ENCODE results near the gene DST.

Gene DST

DNA sequence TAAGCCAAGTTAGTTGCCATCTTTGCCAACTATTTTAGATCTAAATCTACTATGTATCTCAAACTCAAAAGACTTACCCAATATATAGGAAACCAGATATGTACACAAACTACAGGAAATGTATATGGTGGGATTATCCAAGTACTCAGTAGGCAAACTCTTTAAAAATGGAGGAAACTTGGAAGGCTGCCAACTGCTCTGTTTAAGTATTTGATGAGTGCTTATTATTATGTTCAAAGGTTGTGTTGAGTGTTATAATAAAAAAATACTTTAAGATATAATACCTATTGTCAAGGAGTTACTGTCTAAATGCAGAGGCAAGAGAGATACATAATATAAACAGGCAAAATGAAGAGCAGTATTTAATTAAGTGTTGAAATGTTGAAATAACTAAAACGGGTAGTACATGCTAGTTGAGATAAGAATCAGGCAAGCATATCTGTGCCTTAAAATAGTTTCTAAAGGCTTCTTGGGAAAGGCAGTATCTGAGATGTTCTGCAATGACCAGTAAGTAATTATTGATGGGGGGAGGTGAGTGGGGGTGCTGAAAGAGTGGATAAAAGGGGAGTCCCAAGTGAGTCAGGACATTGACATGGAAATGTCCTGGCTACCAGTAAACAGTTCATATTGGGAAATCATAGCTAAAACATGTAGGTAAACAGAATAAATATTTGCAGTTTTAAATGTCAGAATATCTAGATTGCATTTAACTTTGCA is 6.5 kb upstream of the DST start:
- Histone ChIP-seq H3K4me3 (ENCODE audit: low read length, poor library complexity, severe bottlenecking) (no peak overlapping the region), H3F3A (ENCODE audit: low read depth) (no peaks in the 10 kb centered on the region), H3K27me3 (ENCODE audit: insufficient read depth, low read length, poor library complexity, severe bottlenecking) (no peaks in the 10 kb centered on the region), H3K36me3 (ENCODE audit: insufficient read depth, low read length) (peaks cover 40% of the 10 kb centered on the region; the same call in 1 of the 2 replicates), H3K4me2 (ENCODE audit: low read depth, low read length, poor library complexity, severe bottlenecking) (no peak overlapping the region), H3K4me1 (ENCODE audit: insufficient read depth, low read length, poor library complexity, severe bottlenecking) (peaks cover 4% of the 10 kb centered on the region), H3K9ac (ENCODE audit: low read depth, low read length, poor library complexity, severe bottlenecking) (no peak overlapping the region), H3K9me2 (replicated peaks; ENCODE audit: low read depth, low read length) (no peaks in the 10 kb centered on the region), H4K20me1 (ENCODE audit: insufficient read depth, low read length, poor library complexity, severe bottlenecking) (no peaks in the 10 kb centered on the region), H2AFZ (ENCODE audit: low read length) (no peak overlapping the region), H3K79me2 (ENCODE audit: insufficient read depth, low read length) (no peaks in the 10 kb centered on the region), H3K9me3 (ENCODE audit: insufficient read depth, low read depth, low read length) (no peaks in the 10 kb centered on the region)
- TF ChIP-seq, protein P1, sequence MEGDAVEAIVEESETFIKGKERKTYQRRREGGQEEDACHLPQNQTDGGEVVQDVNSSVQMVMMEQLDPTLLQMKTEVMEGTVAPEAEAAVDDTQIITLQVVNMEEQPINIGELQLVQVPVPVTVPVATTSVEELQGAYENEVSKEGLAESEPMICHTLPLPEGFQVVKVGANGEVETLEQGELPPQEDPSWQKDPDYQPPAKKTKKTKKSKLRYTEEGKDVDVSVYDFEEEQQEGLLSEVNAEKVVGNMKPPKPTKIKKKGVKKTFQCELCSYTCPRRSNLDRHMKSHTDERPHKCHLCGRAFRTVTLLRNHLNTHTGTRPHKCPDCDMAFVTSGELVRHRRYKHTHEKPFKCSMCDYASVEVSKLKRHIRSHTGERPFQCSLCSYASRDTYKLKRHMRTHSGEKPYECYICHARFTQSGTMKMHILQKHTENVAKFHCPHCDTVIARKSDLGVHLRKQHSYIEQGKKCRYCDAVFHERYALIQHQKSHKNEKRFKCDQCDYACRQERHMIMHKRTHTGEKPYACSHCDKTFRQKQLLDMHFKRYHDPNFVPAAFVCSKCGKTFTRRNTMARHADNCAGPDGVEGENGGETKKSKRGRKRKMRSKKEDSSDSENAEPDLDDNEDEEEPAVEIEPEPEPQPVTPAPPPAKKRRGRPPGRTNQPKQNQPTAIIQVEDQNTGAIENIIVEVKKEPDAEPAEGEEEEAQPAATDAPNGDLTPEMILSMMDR (conservative IDR thresholded peaks at IDR 0.05; ENCODE audit: low read length) = no peak
- no peak for TF ChIP-seq EZH2phosphoT487 (IDR thresholded peaks at IDR 0.05; ENCODE audit: borderline replicate concordance)

DNA sequence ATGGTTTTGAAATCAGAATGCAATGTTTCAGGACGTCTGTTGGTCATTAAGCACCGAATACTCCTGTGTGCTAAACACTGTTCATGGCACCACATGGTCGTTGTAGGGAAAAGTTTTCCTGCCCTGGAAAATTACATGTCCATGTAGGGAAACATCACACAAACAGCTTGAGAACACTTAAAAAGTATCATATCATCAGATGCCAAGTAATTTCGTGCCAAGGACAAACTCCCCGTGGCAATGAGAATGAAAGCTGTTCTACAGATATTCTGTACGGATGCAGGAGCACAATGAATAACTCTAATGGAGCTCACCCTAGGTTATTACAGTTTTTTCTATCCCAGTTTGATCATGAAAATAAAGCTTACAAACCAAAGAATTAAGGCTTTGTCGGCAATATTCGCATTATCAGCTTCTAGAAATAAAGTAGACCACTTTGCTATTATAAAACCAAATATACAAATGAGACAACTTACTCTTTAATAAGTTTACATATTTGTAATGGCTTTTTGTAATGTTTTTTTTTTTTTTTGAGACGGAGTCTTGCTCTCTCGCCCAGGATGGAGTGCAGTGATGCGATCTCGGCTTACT is 4.6 kb upstream of the DST start:
- H3K9ac ChIP-seq (ENCODE audit: low read depth, low read length, poor library complexity, severe bottlenecking) = no peak overlapping the region
- H3F3A ChIP-seq (ENCODE audit: low read depth) = no peaks in the 10 kb centered on the region
- H3K4me1 ChIP-seq (ENCODE audit: insufficient read depth, low read length, poor library complexity, severe bottlenecking) = peaks cover 4% of the 10 kb centered on the region
- H3K27me3 ChIP-seq (ENCODE audit: insufficient read depth, low read length, poor library complexity, severe bottlenecking) = no peaks in the 10 kb centered on the region
- H3K9me2 ChIP-seq (replicated peaks; ENCODE audit: low read depth, low read length) = no peaks in the 10 kb centered on the region
- H3K4me3 ChIP-seq (ENCODE audit: low read length, poor library complexity, severe bottlenecking) = no peak overlapping the region
- H3K9me3 ChIP-seq (ENCODE audit: insufficient read depth, low read depth, low read length) = no peaks in the 10 kb centered on the region
- H4K20me1 ChIP-seq (ENCODE audit: insufficient read depth, low read length, poor library complexity, severe bottlenecking) = no peaks in the 10 kb centered on the region
- H3K36me3 ChIP-seq (ENCODE audit: insufficient read depth, low read length) = peaks cover 50% of the 10 kb centered on the region; the same call in 1 of the 2 replicates
- H3K79me2 ChIP-seq (ENCODE audit: insufficient read depth, low read length) = no peaks in the 10 kb centered on the region
- no peak for TF ChIP-seq EZH2phosphoT487 (IDR thresholded peaks at IDR 0.05; ENCODE audit: borderline replicate concordance)
- TF ChIP-seq, protein P1 (conservative IDR thresholded peaks at IDR 0.05; ENCODE audit: low read length) = no peak
- no peak overlapping the region for H2AFZ ChIP-seq (ENCODE audit: low read length)
- no peak overlapping the region for H3K4me2 ChIP-seq (ENCODE audit: low read depth, low read length, poor library complexity, severe bottlenecking)

DNA sequence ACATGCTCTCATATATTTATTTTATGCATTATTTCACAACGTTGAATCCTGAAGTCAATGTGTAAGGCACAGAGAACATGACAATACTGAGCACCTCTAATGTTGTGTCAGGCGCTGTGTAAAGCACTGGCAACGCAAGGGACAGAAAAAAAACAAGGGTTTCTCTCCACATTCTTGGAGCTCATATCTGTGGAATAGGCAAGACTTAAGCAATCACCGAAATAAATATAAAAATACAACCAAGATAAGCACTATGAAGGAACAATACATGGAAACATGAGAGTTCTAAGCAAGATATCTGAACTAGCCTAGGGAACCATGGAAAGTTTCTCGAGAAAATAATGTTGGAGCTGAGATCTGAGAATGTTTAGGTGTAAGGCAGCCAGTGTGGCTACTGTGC is 1.7 kb upstream of the DST start:
- H3K9me2 ChIP-seq (replicated peaks; ENCODE audit: low read depth, low read length) = no peaks in the 10 kb centered on the region
- no peaks in the 10 kb centered on the region for H3K79me2 ChIP-seq (ENCODE audit: insufficient read depth, low read length)
- H3K4me3 ChIP-seq (ENCODE audit: low read length, poor library complexity, severe bottlenecking) = no peak overlapping the region
- no peak overlapping the region for H2AFZ ChIP-seq (ENCODE audit: low read length)
- no peak overlapping the region for H3K4me2 ChIP-seq (ENCODE audit: low read depth, low read length, poor library complexity, severe bottlenecking)
- no peaks in the 10 kb centered on the region for H4K20me1 ChIP-seq (ENCODE audit: insufficient read depth, low read length, poor library complexity, severe bottlenecking)
- H3K36me3 ChIP-seq (ENCODE audit: insufficient read depth, low read length) = peaks cover 55% of the 10 kb centered on the region
- no peaks in the 10 kb centered on the region for H3F3A ChIP-seq (ENCODE audit: low read depth)
- H3K27me3 ChIP-seq (ENCODE audit: insufficient read depth, low read length, poor library complexity, severe bottlenecking) = no peaks in the 10 kb centered on the region
- H3K4me1 ChIP-seq (ENCODE audit: insufficient read depth, low read length, poor library complexity, severe bottlenecking) = peaks cover 4% of the 10 kb centered on the region
- TF ChIP-seq, protein P1 (conservative IDR thresholded peaks at IDR 0.05; ENCODE audit: low read length) = no peak
- TF ChIP-seq EZH2phosphoT487 (IDR thresholded peaks at IDR 0.05; ENCODE audit: borderline replicate concordance) = no peak
- no peak overlapping the region for H3K9ac ChIP-seq (ENCODE audit: low read depth, low read length, poor library complexity, severe bottlenecking)
- H3K9me3 ChIP-seq (ENCODE audit: insufficient read depth, low read depth, low read length) = no peaks in the 10 kb centered on the region

All from Loucy (cell line).